ENCODE data around the gene PRKRIP1.

- TF ChIP-seq, protein P1, sequence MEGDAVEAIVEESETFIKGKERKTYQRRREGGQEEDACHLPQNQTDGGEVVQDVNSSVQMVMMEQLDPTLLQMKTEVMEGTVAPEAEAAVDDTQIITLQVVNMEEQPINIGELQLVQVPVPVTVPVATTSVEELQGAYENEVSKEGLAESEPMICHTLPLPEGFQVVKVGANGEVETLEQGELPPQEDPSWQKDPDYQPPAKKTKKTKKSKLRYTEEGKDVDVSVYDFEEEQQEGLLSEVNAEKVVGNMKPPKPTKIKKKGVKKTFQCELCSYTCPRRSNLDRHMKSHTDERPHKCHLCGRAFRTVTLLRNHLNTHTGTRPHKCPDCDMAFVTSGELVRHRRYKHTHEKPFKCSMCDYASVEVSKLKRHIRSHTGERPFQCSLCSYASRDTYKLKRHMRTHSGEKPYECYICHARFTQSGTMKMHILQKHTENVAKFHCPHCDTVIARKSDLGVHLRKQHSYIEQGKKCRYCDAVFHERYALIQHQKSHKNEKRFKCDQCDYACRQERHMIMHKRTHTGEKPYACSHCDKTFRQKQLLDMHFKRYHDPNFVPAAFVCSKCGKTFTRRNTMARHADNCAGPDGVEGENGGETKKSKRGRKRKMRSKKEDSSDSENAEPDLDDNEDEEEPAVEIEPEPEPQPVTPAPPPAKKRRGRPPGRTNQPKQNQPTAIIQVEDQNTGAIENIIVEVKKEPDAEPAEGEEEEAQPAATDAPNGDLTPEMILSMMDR (IDR thresholded peaks at IDR 0.05; ENCODE audit: low read depth, low read length), result no peak
- TF ChIP-seq EZH2phosphoT487 (IDR thresholded peaks at IDR 0.05; ENCODE audit: low read depth), result no peak
Observed at GRCh38 chr7:102460467-102460866, 64.3 kb downstream of the PRKRIP1 start.
